ENCODE results near the gene SLC25A25. TPM values are rescaled to one million over a fixed set of nuclear protein-coding genes. Genes with fewer than 3 reads are reported as not detected.

SLC25A25 gene
- total and polyA plus RNA-seq, 9 of the 15 experiments (the other 6 are each of a cell fraction or from before 2014, with no cell fraction given), result 0.07 to 35.9 (median 23.2) TPM

DNA sequence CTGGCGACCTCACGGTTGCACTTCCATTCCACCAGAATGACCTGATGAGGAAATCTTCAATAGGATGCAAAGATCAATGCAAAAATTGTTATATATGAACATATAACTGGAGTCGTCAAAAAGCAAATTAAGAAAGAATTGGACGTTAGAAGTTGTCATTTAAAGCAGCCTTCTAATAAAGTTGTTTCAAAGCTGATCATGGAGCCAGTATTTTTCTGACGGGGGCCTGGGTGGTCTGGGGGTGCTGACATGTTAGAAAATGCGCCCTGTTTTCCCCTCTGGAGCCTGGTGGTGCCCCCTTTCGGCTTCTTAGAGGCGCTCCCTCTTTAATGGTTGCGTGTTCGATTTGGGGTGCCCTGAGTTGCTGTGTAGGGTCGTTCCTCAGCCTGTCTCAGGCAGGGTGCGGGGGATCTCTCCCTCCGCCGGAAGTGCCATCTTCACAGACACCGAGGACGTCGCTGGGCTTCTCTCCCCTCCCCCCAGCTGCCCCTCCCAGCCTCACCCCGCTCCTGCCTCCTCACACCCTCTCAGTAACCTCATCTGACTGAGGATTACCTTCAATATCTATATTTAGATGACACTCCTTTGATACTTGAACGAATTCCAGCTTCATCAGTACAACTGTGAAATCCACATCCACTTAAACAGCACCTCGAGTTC, 41.1 kb downstream of the SLC25A25 start (continued):
- TF ChIP-seq, protein P1, sequence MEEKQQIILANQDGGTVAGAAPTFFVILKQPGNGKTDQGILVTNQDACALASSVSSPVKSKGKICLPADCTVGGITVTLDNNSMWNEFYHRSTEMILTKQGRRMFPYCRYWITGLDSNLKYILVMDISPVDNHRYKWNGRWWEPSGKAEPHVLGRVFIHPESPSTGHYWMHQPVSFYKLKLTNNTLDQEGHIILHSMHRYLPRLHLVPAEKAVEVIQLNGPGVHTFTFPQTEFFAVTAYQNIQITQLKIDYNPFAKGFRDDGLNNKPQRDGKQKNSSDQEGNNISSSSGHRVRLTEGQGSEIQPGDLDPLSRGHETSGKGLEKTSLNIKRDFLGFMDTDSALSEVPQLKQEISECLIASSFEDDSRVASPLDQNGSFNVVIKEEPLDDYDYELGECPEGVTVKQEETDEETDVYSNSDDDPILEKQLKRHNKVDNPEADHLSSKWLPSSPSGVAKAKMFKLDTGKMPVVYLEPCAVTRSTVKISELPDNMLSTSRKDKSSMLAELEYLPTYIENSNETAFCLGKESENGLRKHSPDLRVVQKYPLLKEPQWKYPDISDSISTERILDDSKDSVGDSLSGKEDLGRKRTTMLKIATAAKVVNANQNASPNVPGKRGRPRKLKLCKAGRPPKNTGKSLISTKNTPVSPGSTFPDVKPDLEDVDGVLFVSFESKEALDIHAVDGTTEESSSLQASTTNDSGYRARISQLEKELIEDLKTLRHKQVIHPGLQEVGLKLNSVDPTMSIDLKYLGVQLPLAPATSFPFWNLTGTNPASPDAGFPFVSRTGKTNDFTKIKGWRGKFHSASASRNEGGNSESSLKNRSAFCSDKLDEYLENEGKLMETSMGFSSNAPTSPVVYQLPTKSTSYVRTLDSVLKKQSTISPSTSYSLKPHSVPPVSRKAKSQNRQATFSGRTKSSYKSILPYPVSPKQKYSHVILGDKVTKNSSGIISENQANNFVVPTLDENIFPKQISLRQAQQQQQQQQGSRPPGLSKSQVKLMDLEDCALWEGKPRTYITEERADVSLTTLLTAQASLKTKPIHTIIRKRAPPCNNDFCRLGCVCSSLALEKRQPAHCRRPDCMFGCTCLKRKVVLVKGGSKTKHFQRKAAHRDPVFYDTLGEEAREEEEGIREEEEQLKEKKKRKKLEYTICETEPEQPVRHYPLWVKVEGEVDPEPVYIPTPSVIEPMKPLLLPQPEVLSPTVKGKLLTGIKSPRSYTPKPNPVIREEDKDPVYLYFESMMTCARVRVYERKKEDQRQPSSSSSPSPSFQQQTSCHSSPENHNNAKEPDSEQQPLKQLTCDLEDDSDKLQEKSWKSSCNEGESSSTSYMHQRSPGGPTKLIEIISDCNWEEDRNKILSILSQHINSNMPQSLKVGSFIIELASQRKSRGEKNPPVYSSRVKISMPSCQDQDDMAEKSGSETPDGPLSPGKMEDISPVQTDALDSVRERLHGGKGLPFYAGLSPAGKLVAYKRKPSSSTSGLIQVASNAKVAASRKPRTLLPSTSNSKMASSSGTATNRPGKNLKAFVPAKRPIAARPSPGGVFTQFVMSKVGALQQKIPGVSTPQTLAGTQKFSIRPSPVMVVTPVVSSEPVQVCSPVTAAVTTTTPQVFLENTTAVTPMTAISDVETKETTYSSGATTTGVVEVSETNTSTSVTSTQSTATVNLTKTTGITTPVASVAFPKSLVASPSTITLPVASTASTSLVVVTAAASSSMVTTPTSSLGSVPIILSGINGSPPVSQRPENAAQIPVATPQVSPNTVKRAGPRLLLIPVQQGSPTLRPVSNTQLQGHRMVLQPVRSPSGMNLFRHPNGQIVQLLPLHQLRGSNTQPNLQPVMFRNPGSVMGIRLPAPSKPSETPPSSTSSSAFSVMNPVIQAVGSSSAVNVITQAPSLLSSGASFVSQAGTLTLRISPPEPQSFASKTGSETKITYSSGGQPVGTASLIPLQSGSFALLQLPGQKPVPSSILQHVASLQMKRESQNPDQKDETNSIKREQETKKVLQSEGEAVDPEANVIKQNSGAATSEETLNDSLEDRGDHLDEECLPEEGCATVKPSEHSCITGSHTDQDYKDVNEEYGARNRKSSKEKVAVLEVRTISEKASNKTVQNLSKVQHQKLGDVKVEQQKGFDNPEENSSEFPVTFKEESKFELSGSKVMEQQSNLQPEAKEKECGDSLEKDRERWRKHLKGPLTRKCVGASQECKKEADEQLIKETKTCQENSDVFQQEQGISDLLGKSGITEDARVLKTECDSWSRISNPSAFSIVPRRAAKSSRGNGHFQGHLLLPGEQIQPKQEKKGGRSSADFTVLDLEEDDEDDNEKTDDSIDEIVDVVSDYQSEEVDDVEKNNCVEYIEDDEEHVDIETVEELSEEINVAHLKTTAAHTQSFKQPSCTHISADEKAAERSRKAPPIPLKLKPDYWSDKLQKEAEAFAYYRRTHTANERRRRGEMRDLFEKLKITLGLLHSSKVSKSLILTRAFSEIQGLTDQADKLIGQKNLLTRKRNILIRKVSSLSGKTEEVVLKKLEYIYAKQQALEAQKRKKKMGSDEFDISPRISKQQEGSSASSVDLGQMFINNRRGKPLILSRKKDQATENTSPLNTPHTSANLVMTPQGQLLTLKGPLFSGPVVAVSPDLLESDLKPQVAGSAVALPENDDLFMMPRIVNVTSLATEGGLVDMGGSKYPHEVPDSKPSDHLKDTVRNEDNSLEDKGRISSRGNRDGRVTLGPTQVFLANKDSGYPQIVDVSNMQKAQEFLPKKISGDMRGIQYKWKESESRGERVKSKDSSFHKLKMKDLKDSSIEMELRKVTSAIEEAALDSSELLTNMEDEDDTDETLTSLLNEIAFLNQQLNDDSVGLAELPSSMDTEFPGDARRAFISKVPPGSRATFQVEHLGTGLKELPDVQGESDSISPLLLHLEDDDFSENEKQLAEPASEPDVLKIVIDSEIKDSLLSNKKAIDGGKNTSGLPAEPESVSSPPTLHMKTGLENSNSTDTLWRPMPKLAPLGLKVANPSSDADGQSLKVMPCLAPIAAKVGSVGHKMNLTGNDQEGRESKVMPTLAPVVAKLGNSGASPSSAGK (IDR thresholded peaks at IDR 0.05), result no peak
- no peak for TF ChIP-seq HNRNPL (IDR thresholded peaks at IDR 0.05; ENCODE audit: low read depth, low read length)
- TF ChIP-seq ZC3H11A (IDR thresholded peaks at IDR 0.05; ENCODE audit: low read depth, low read length), result no peak
- no peak for TF ChIP-seq FIP1L1 (IDR thresholded peaks at IDR 0.05; ENCODE audit: low read depth, low read length, poor library complexity, severe bottlenecking)
- TF ChIP-seq TEAD1 (CRISPR knock-in tag; IDR thresholded peaks at IDR 0.05), result no peak
- no peak for TF ChIP-seq MTA2 (IDR thresholded peaks at IDR 0.05; ENCODE audit: low read depth)
- TF ChIP-seq MTA3 (IDR thresholded peaks at IDR 0.05; ENCODE audit: borderline replicate concordance), result no peak
- TF ChIP-seq, protein P2, sequence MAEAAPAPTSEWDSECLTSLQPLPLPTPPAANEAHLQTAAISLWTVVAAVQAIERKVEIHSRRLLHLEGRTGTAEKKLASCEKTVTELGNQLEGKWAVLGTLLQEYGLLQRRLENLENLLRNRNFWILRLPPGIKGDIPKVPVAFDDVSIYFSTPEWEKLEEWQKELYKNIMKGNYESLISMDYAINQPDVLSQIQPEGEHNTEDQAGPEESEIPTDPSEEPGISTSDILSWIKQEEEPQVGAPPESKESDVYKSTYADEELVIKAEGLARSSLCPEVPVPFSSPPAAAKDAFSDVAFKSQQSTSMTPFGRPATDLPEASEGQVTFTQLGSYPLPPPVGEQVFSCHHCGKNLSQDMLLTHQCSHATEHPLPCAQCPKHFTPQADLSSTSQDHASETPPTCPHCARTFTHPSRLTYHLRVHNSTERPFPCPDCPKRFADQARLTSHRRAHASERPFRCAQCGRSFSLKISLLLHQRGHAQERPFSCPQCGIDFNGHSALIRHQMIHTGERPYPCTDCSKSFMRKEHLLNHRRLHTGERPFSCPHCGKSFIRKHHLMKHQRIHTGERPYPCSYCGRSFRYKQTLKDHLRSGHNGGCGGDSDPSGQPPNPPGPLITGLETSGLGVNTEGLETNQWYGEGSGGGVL (CRISPR knock-in tag; IDR thresholded peaks at IDR 0.05), result no peak
- no peak for TF ChIP-seq ELF4 (CRISPR knock-in tag; IDR thresholded peaks at IDR 0.05)
- no peak for TF ChIP-seq BDP1 (IDR thresholded peaks at IDR 0.05; ENCODE audit: insufficient read depth, insufficient read length)
- no peak for TF ChIP-seq ZNF507 (tag; conservative IDR thresholded peaks at IDR 0.05)
- TF ChIP-seq, protein P3, sequence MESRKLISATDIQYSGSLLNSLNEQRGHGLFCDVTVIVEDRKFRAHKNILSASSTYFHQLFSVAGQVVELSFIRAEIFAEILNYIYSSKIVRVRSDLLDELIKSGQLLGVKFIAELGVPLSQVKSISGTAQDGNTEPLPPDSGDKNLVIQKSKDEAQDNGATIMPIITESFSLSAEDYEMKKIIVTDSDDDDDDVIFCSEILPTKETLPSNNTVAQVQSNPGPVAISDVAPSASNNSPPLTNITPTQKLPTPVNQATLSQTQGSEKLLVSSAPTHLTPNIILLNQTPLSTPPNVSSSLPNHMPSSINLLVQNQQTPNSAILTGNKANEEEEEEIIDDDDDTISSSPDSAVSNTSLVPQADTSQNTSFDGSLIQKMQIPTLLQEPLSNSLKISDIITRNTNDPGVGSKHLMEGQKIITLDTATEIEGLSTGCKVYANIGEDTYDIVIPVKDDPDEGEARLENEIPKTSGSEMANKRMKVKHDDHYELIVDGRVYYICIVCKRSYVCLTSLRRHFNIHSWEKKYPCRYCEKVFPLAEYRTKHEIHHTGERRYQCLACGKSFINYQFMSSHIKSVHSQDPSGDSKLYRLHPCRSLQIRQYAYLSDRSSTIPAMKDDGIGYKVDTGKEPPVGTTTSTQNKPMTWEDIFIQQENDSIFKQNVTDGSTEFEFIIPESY (CRISPR knock-in tag; IDR thresholded peaks at IDR 0.05), result no peak
